HCT116 (cell line): ENCODE measurements around the gene EDEM1. TPM values are rescaled to one million over a fixed set of nuclear protein-coding genes. Genes with fewer than 3 reads are reported as not detected.
A peak's percentile ranks its signal among the peaks of the same experiment; 100 is the strongest.
"Not testable (repeated sequence)": the region's sequence is repeated elsewhere in the genome, so short reads cannot be mapped to it uniquely, and the experiment has no call there.

ENCODE experiments used
- ATAC-seq: fragments of 200-7000 bp; cut with Tn5 transposase; 2 replicates; pipeline ENCODE4 v1.9.1; 2020; ENCODE audit warnings: mild to moderate bottlenecking, moderate library complexity
- BruUV-seq: library from RNA; stranded (reverse); fragments of 400-500 nt; replicated peaks from 2 replicates; lab custom pipeline; 2021; lab: Mats Ljungman, UMichigan
- CTCF ChIA-PET: fragments of 300-600 bp; sonication (Branson Sonifier 250); formaldehyde crosslinking; loops from one replicate; lab custom pipeline; 2021; ENCODE audit warnings: antibody characterized with exemption; lab: Charles Lee
- POLR2A ChIA-PET: fragments of 300-600, 350-600 bp; sonication (Branson Sonifier 250); formaldehyde crosslinking; loops from one replicate; lab custom pipeline; 2021; ENCODE audit warnings: antibody characterized with exemption; lab: Charles Lee
- RAD21 ChIA-PET, 2 experiments: fragments of 300-600 bp; sonication (Branson Sonifier 250); formaldehyde crosslinking; loops; one replicate each; lab custom pipeline; 2023; ENCODE audit warnings: low total read pairs in 2 of 2; ENCODE audit not compliant: uncharacterized antibody in 2 of 2, unreplicated experiment in 2 of 2, low non-redundant PET in 1 of 2; lab: Charles Lee
- DNase-seq: peaks from one replicate; pipeline ENCODE4 v3.0.0-alpha.2; 2010; ENCODE audit warnings: low read depth, low spot score
- H2AFZ ChIP-seq: fragments of 200-600 bp; shearing (Covaris generic), sonication (generic); 2 replicates; pipeline ENCODE4 v1.6.1; 2017; ENCODE audit warnings: low read depth, mixed run types, mixed read lengths, antibody characterized with exemption, low read length; ENCODE audit not compliant: poor library complexity, severe bottlenecking
- H3K27ac ChIP-seq: 2 replicates; pipeline ENCODE4 v1.5.1; 2012; ENCODE audit warnings: low read depth, low read length
- H3K27me3 ChIP-seq: fragments of 200-600 bp; sonication (generic); 2 replicates; pipeline ENCODE4 v1.6.1; 2016; ENCODE audit warnings: mixed run types, low read length, mixed read lengths; ENCODE audit not compliant: insufficient read depth
- H3K36me3 ChIP-seq, 2 experiments: fragments of 200-500 bp in 1 of 2; fragments of 200-600 bp in 1 of 2; sonication (Bioruptor generic) in 1 of 2; sonication (generic) in 1 of 2; 2 replicates each; pipeline versions ENCODE4 v1.5.1 to v1.6.1; 2014 to 2016; ENCODE audit warnings: low read length in 2 of 2, inconsistent platforms in 1 of 2, mixed read lengths in 1 of 2, mixed run types in 1 of 2; ENCODE audit not compliant: insufficient read depth in 2 of 2, control insufficient read depth in 1 of 2
- H3K4me1 ChIP-seq, 2 experiments: fragments of 200-600 bp in 1 of 2; sonication (generic) in 1 of 2; 2 replicates each; pipeline versions ENCODE4 v1.5.1 to v1.6.1; 2012 to 2017; ENCODE audit warnings: low read length in 2 of 2, inconsistent platforms in 1 of 2, mild to moderate bottlenecking in 1 of 2, mixed read lengths in 1 of 2, mixed run types in 1 of 2, moderate library complexity in 1 of 2; ENCODE audit not compliant: insufficient read depth in 2 of 2, control insufficient read depth in 1 of 2
- H3K4me2 ChIP-seq: fragments of 200-600 bp; sonication (generic); 2 replicates; pipeline ENCODE4 v1.6.1; 2017; ENCODE audit warnings: mixed run types, low read length, mixed read lengths
- H3K4me3 ChIP-seq, 2 experiments: fragments of 200-600 bp in 1 of 2; sonication (generic) in 1 of 2; replicated peaks in 1 of 2; 2 replicates each; pipeline ENCODE4 v1.5.1; 2011 to 2016; ENCODE audit warnings: low read length in 2 of 2, control low read depth in 1 of 2, low read depth in 1 of 2, mild to moderate bottlenecking in 1 of 2, mixed read lengths in 1 of 2, mixed run types in 1 of 2
- H3K79me2 ChIP-seq: fragments of 200-600 bp; sonication (generic); 2 replicates; pipeline ENCODE4 v1.6.1; 2017; ENCODE audit warnings: mild to moderate bottlenecking, mixed run types, low read length, moderate library complexity, mixed read lengths; ENCODE audit not compliant: insufficient read depth
- H3K9ac ChIP-seq: fragments of 200-600 bp; sonication (generic); 2 replicates; pipeline ENCODE4 v1.6.1; 2016; ENCODE audit warnings: low read length, mixed read lengths
- H3K9me2 ChIP-seq: fragments of 200-600 bp; sonication (generic), shearing (Covaris generic); 2 replicates; pipeline ENCODE4 v1.6.1; 2017; ENCODE audit warnings: mixed run types, mild to moderate bottlenecking, moderate library complexity; ENCODE audit not compliant: insufficient read depth
- H3K9me3 ChIP-seq, 2 experiments: fragments of 200-500 bp in 1 of 2; fragments of 200-600 bp in 1 of 2; sonication (Bioruptor generic) in 1 of 2; sonication (generic) in 1 of 2; 2 replicates each; pipeline ENCODE4 v1.6.1; 2014 to 2017; ENCODE audit warnings: low read length in 2 of 2, mixed read lengths in 2 of 2, inconsistent platforms in 1 of 2, low read depth in 1 of 2, mild to moderate bottlenecking in 1 of 2, mixed run types in 1 of 2, moderate library complexity in 1 of 2; ENCODE audit not compliant: control insufficient read depth in 1 of 2, insufficient read depth in 1 of 2
- H4K20me1 ChIP-seq: fragments of 200-600 bp; sonication (generic), shearing (Covaris generic); 2 replicates; pipeline ENCODE4 v1.6.1; 2017; ENCODE audit warnings: mixed run types, mild to moderate bottlenecking, moderate library complexity; ENCODE audit not compliant: insufficient read depth
- ZFX ChIP-seq: fragments of 450-650 bp; IDR thresholded peaks from 2 replicates; pipeline ENCODE4 v1.6.1; 2017
- intact Hi-C: fragments of 100-400 bp; cut with micrococcal nuclease; formaldehyde crosslinking; loops from 2 replicates; pipeline ENCODE4 v1.10.0; 2022
- total RNA-seq: library from RNA; stranded (reverse); gene quantifications from one replicate; pipeline ENCODE4 v1.2.1, GENCODE V29; 2021; ENCODE audit not compliant: unreplicated experiment
- TF ChIP-seq, protein P1 (sequence below): IDR thresholded peaks from 2 replicates; pipeline ENCODE4 v1.6.1; 2012; ENCODE audit warnings: low read depth

EDEM1 gene
- total RNA-seq, 1 experiment from 2014 or later, result 23.7 TPM

DNA sequence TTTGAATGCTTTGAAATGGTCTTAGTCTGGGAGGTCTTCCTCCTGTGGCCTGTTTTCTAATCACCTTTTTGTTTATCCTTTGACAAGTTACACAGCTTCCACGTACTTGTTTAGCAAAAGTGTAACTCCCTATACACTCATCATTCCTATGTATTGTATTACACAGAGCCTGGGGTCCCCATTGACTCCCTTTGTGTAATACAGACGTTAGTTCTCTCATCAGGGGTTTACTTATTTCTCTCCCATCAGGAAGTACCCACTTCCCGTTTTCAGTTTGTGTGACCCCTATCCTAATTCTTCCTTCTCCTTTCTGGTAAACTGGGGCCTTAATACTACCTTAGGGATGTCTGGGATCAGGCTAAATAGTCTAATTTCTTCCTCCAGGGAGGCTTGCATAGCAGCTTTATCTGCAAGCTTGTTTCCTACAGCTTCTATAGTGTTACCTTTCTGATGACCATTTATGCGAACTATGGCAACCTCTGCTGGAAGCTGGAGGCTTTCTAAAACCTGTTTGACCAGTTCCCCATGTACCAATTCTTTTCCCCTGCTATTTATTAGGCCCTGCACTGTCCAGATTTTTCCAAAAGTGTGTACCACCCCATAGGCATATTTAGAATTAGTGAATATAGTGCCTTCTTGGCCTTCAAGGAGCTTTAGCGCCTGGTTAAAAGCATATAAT, 43.1 kb upstream of the EDEM1 start (continued):
- TF ChIP-seq, protein P1, sequence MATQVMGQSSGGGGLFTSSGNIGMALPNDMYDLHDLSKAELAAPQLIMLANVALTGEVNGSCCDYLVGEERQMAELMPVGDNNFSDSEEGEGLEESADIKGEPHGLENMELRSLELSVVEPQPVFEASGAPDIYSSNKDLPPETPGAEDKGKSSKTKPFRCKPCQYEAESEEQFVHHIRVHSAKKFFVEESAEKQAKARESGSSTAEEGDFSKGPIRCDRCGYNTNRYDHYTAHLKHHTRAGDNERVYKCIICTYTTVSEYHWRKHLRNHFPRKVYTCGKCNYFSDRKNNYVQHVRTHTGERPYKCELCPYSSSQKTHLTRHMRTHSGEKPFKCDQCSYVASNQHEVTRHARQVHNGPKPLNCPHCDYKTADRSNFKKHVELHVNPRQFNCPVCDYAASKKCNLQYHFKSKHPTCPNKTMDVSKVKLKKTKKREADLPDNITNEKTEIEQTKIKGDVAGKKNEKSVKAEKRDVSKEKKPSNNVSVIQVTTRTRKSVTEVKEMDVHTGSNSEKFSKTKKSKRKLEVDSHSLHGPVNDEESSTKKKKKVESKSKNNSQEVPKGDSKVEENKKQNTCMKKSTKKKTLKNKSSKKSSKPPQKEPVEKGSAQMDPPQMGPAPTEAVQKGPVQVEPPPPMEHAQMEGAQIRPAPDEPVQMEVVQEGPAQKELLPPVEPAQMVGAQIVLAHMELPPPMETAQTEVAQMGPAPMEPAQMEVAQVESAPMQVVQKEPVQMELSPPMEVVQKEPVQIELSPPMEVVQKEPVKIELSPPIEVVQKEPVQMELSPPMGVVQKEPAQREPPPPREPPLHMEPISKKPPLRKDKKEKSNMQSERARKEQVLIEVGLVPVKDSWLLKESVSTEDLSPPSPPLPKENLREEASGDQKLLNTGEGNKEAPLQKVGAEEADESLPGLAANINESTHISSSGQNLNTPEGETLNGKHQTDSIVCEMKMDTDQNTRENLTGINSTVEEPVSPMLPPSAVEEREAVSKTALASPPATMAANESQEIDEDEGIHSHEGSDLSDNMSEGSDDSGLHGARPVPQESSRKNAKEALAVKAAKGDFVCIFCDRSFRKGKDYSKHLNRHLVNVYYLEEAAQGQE, result no peak
- TF ChIP-seq, all 23 proteins: peak for 0

DNA sequence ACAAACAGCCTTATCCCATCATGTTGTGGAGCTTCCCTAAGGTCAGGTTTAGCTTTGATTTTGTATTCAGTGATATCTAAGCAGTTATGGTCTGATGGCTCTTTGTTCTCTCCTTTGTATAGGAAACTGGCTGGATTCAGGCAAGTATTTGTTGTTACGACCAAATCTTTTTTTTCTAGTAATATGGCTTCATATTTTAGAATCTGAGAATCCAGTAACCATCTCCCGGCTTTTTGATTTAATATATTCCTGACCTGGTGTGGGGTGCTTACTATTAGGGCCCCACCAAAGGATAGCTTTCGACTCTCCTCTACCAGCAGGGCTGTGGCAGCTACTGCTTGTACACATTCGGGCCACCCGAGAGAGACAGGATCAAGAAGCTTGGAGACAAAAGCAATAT, 42.4 kb upstream of the EDEM1 start:
- Histone ChIP-seq H3K9me3 (no peaks in the 10 kb centered on the region), H3K79me2 (peaks cover 92% of the 10 kb centered on the region), H3K27me3 (no peaks in the 10 kb centered on the region), H3K9me2 (no peaks in the 10 kb centered on the region), H3K27ac (no peak overlapping the region), H3K9ac (no peak overlapping the region), H3K4me2 (0 out of 2 replicates have a peak overlapping the region, but pooled peaks have one; percentile 33), H3K36me3 (no peaks in the 10 kb centered on the region), H3K4me3 (no peak overlapping the region), H3K4me1 (peaks cover 11 to 17% of the 10 kb centered on the region in 2 experiments), H4K20me1 (no peaks in the 10 kb centered on the region), H2AFZ (no peak overlapping the region)
- ChIA-PET POLR2A (interaction anchor here (1.0 kb wide), 1 partner anchor 37 kb away, joined by 3 read pairs; no protein-coding TSS in a partner anchor), CTCF (no interaction called here), RAD21 (no interaction called here)
- intact Hi-C loops, result no loop called here
- ATAC-seq (no peak), DNase-seq (no peak)
- no peak for TF ChIP-seq ZFX
- BruUV-seq, result no TSS peak

DNA sequence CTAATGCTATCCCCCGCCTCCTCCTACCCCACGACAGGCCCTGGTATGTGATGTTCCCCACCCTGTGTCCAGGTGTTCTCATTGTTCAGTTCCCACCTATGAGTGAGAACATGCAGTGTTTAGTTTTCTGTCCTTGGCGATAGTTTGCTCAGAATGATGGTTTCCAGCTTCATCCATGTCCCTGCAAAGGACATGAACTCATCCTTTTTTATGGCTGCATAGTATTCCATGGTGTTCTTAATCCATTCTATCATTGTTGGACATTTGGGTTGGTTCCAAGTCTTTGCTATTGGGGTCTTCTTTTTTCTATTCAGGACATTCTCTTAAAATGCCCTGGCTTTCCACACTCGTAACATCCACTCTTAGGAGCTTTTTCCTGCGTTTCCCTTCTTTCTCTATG, 40.4 kb upstream of the EDEM1 start:
- intact Hi-C loops, CTCF ChIA-PET, DNase-seq, ATAC-seq, H3K9me3 ChIP-seq, H3K4me2 ChIP-seq, RAD21 ChIA-PET, H3K36me3 ChIP-seq, H4K20me1 ChIP-seq, H3K9me2 ChIP-seq, H3K4me3 ChIP-seq, POLR2A ChIA-PET, BruUV-seq, H3K27ac ChIP-seq, H3K9ac ChIP-seq, H3K27me3 ChIP-seq, H2AFZ ChIP-seq: not testable (repeated sequence)
- H3K4me1 ChIP-seq, result peaks cover 11 to 17% of the 10 kb centered on the region in 2 experiments
- H3K79me2 ChIP-seq, result peaks cover 89% of the 10 kb centered on the region
